HG03469 (cell line): ENCODE results near the gene DGKB.
A peak's percentile ranks its signal among the peaks of the same experiment; 100 is the strongest.

Experiments used
- ATAC-seq: cut with Tn5 transposase; IDR thresholded peaks from one replicate; pipeline ENCODE4 v1.9.1; 2021; ENCODE audit warnings: mild to moderate bottlenecking, moderate library complexity, moderate number of reproducible peaks; ENCODE audit not compliant: unreplicated experiment

Gene DGKB

DNA sequence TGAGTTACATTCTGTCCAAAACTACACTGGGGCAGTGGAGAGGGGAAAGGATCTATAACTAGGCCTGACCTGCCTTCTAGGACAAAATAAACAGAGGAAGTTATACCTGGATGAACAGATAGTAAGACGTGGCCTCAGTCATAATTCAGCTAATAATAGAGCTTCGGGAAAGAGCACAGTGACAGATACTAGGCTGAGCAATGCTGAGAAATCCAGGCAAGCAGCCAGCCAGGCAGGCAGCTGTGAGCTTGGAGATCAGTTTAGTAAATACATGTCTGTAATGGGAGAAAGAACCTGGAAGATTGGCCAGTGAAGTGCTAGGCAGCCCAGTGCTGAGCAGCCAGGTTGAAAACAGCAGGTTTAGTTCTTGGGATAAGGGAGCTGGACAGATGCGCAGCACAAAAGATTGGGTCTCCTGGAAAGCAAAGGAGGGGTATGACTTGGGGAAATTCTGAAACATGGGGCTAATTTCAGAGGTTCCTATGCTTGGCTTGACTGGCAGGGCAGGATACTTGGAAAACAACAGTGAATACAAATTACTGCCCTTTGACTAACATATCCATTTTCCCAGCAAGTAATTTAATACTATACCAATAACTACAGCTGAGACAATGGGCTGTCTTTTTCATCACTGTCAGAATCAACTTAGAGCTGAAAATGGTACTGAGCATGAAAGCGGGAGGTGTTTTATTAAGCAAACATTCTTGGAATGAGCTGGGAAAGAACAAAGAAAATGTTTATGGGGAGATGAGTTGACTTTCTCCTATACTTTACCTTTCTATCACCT is 140.8 kb downstream of the DGKB start:
- ATAC-seq, result no peak

DNA sequence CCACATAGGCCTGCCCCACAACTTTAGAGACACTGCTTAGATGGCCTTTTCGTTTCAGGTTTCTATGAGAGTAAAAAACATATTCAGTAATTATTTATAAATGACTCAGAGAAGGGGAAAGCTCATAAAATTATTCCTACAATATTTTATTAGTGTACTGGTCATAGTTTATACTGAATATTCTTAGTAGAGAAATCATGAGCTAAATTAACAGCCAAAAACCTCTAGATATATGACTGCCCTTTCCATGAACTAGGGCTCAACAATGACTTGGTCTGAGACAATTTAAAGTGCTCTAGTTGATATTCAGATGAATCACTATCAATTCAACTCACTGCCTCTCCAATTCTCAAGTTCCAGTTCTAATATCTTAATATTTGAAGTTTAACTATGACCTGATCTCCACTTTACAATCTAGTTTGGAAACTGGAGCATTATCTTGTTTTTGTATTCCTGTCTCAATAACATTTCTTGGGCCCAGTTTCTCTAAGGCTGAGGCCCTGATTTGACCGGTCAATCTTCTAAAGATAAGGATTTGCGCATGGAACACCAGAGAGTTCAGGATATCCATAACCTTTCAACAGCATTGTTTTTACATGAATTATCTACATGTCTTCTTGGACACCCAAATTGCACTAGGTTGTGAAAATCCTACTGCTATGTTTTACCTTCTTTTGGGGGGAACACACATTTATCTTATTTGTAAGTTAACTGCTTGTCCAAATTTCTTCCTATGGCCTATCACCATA is 141.6 kb downstream of the DGKB start:
- ATAC-seq, result no peak

DNA sequence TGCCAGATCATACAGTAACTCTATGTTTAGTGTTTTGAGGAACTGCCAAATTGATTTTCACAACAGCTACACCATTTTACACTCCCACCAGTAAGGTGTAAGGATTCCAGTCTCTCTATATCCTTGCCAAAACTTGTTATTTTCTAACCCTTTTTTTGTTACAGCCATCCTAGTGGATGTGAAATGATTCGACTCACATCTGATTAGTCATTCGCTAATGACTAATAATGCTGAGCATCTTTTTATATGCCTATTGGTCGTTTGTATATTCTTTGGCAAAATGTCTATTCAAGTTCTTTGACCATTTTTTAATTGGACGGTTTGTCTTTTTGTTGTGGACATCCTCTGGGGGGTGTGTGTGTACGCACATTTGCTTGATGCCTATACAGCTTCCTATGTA is 142.8 kb downstream of the DGKB start:
- no peak for ATAC-seq

DNA sequence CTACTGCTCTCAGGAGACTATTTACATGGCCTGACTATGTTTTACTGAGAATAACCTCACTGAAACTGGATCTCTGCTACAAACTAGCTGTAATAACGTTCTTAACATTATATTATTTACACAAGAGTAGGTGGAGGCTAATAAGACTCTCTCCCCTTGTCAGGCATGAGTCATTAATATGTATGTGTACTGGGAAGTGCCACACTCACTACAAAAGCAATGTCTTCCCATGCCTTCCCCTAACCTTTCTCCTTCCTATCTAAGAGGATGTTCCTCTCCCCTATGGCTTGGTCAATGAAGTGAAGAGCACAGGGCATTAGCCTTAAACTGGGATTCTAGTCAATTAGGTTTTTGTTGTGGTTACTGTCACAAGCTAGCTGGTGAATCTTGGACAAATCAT is 147.9 kb downstream of the DGKB start:
- no peak for ATAC-seq

DNA sequence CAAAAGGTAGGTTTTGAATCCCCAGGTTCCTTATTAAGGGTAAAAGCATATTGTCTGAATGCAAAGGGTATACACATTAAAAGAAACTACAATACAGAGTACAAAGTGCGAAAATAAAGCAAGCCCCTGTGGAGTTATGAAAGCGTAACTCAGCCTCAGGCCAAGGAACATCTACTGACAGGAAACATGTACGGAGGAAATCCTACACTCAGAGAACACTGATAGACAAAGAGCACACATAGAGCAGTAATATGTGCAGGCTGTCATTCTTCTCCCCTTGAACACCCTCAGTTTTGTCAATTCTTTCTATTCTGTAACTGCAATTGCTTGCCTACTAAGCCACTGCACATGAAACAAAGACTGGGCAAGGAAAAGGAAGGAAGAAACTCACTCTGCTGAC is 150.2 kb downstream of the DGKB start:
- ATAC-seq, result no peak

DNA sequence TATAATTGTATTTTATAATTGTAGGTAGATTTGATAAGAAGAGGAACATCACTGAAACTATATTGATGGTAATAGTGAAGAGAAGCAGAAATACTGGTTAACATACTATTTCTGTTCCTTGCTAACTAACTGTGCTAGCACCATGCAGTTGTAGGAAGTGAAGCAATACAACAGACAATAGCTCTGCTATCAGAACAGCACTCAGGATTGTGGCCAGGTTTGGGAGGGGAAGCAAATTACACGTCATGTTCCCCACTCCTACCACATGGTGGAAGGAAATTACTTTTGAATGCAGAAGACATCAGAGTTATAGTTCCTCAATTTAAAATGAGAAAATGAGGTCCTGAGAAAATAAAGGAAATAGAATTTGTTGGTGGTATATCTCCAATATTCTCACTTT is 151.1 kb downstream of the DGKB start:
- no peak for ATAC-seq

DNA sequence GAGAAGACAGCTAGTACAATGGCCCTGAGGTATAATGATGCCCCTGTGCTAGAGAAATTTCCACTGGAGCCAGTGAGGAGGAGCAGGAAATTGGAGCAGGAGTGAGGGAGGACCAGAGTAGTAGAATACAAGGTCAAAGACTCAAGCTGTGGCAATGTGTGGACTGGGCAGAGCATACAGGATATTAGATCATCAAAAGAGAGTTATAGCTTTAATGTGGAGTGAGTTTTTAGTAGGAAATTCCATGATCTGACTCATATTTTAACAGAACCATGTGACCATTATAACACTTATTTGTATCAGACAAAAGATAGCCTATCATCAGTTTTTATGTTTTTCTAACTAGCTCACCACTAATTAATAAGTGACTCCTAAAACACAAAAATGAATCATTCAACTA is 154.1 kb downstream of the DGKB start:
- ATAC-seq, result no peak

DNA sequence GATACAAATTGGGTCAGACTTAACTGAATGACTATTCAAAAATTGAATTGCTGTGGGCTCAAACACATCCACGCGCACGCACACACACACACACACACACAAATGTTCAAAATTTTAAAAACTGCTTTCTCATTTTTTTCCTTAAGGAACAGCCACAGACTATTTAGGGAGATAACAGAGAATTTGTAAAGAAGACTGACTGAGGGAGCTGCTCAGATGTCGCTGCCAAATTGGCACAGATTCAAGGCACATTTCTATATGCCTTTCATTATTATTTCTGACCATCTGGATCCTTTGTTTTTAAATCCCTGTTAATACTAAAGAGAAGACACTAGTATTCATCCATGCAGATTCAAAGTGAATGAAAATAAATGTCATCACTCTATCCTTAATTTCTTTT is 154.8 kb downstream of the DGKB start:
- ATAC-seq, result no peak

DNA sequence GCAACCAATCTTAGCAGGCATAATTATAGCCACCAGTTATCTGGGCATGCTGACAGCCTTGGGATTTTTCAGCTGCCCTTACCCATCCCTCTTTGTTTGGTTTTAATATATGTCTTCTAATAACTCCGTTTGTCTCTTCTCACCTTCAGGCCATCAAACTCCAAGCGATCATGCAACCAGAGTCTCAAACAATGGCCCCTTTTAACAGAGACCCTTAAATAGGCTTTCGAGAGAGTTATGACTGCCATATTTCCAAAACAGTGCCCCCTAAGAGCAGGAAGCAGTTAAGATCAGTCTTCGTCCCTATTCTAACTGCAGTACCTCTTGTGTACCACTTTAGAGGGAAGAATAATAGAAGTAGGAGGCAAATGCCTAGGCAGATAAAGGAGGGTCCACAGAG is 157.5 kb downstream of the DGKB start:
- ATAC-seq, result no peak

DNA sequence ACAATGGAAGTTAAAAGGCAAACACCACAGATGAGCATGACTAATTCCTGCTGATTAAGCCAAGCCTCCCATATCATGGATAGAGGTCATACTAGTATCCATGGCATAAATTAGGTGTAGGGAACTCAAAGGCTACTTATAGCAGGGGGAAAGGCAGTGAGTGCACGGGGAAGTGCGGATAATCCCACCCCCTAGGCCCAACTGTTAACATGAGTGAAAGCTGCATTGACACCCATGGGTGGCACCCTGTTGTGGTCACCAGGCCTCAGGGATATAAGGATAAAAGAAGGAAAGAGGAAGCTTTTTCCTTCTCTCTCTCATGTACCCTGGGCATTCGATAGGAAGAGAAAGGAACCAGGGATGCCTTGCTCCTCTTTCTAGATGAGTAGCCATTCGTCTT is 161.9 kb downstream of the DGKB start:
- no peak for ATAC-seq

DNA sequence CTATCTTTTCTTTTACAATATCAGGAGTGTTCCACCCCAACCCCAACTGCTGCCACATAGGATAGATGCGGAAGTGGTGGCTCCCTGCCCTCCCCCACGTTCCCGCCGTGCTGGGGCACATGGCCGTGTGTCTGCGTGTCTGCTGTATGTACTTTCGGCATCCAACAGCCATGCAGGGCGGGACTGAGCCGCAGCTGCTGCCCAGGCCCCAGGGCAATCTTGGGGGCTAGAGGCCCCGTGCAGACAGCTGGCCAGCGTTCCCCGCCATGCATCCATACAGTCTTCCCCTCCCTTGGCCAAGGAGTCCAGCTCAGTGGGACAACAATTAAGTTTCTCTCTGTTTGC is 162.7 kb downstream of the DGKB start:
- ATAC-seq, result no peak

DNA sequence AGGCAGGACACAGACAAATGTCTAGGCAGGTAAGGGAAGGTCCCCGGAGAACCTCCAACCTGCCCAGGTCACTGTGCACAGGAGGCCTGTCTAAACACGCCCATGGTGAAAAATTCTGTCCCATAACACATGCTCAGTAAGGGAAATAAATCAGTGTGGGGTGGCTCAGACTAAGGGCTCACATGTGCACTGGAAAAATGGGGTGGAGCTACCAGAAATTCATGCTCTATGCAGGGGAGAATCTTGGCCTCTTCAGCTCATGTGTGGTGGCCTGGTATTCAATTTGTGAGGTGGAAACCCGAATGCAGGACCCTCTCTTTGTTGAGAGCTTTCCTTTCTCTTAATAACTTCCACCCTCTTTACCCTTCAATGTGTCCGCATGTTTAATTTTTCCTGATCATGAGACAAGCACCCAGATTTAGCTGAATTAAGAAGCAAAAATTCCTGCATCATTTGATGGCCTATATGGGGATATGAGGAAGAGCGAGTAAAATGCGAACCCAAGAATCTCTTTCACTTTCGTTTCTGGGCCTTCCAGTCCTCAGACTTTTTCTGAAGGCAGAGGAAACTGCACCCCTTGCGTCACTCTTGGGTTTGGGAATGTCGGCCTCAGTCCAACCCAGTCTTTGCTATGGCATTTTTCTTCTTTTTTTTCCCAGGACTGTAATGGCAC is 163.2 kb downstream of the DGKB start:
- no peak for ATAC-seq

DNA sequence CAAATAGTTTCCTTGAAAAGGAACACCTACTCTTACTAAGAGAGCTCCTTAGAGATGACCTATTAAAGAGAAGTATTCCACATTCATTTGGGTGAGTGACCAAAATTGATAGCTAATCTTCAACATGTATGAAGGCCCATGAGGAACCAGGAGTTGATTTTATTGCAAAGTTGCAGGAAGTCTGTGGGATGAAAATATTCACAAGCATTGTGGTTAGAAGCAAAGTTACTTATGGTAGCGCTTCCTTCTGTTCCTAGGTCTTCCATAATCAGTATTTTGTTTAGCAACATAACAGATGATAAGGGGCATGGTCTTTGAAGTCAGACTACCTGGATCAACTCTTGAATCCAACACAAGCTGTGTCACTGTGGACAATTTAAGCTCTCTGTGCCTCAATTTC is 164.5 kb downstream of the DGKB start:
- ATAC-seq, result no peak

DNA sequence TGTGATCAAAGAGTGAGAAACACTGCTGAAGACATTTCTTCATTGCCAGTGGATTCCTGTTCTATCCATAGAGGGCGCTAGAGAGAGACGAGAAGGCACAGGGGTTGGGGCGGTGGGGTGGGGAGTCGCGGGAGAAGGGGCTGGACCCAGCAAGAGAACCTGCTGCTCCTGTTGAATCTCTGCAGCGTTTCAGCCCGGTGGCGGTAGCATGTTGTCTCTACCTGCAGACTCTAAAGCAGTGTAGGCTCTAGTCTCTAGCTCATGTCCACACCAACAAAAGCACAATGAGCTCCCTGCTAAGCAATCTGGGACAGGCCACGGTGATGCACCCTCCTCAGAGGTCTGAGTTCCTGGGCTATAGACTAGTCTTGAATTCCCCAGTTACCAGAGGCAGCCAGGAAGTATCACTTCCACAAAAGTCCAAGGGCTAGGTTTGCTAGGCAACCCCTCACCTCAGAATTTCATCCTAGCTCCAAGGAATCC is 167.7 kb downstream of the DGKB start:
- no peak for ATAC-seq

DNA sequence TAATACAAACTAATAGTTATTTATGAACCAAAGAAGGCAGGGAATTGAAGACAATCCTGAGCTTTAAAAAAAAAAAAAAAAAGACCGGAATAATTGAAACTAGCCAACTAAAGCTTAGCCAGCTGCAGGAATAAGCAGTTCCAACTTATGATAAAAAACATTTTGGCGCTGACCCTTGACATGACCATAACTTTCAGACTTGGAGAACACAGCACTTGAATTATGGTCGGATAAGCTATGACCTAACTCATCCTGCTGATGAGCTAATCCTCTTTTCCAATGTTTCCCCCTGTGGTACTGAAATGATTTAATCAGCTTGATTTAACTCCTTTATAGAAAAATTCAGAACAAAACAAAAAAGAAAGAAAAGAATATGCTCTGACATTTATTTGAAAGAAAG is 181.8 kb downstream of the DGKB start:
- no peak for ATAC-seq

DNA sequence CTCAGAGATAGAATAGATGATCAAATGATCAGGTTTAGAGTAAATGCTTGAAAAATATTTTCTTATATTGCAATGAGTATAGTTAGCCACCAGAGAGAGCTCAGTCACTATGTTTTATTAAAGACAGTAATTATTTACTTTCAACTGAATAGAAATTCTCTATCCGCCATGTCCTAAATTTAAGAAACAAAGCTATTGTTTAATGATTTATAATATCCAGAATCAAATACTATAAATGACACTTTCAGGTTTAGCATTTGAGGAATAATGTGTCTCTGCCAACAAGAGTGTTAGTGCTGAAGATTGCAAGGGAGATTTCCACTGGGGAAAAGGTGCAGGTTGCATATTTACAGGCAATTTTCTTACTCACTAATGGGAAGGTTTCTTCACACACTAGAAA is 184.7 kb downstream of the DGKB start:
- ATAC-seq, result no peak

DNA sequence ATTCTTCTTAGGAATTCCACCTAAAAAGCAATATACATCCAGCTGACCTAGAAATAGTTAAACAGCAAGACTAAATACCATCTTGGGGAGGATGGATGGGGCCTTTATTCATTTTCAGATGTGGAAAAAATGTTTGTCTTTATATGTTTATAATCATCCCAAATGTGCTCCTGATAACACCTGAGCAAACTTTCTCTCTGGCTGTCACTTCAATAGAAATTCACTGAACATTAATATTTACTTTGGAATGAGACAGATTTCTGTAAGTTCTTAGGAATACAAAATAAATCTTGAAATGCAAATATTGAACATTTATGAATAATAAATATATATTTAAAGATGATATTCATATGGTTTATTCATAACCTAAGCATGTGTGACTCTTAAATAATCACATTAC is 185.4 kb downstream of the DGKB start:
- ATAC-seq, result no peak

DNA sequence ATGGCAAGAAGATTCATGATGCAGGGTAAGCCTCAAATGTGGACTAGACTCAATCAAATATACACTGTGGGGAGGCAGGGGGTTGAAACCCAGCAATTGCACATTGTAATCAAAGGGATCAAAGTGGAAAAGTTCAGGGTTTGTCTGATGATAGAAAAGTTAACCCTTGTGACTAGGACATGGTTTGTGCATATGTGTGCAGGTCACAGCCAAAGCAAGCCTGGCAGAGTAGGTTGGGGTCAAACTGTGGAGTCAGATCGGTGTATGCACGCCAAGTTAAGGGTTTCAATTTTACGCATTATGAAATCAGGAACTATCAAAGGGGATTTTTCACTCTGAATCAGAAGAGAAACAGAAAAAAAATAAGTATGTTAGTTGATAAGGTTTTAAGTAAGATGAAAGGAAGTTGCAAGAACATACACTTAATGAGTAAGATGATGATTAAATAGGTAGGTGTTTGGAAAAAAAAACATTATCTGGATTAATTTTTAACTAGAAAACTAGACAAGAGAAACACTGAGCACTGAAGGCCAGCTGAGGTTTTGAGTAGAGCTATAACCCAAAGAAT is 188.3 kb downstream of the DGKB start:
- ATAC-seq, result peak; percentile 96

DNA sequence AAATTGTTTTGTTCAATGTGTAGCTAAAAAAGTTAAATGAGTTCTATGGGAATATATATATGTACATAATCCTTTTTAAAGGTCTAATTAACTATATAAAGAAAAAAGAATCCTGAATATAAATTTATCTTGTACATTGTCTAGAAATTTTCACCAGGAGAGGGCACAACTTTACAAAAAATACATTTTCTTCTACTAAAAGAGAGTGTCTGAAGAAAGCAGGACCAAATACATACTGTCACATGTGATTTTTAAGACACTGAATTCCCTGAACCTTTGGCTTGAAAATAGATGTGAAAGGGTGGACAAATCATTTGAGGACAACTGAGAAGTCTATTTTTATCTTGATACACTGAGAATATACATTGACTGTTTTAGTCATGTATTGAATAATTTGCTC is 204.3 kb downstream of the DGKB start:
- no peak for ATAC-seq

DNA sequence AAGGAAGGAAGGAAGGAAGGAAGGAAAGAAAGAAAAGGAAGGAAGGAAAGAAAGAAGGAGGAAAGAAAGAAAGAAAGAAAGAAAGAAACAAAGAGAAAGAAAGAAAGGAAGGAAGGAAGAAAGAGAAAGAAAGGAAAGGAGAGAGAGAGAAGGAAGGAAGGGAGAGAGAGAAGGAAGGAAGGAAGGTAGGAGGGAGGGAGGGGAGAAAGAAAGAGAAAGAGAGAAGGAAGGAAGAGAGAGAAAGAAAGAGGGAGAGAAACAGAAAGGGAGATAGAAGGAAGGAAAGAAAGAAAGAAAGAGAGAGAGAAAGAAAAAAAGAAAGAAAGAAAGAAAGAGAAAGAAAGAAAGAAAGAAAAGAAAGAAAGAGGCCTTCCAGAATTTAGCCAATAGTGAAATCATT is 204.9 kb downstream of the DGKB start:
- ATAC-seq, result no peak

DNA sequence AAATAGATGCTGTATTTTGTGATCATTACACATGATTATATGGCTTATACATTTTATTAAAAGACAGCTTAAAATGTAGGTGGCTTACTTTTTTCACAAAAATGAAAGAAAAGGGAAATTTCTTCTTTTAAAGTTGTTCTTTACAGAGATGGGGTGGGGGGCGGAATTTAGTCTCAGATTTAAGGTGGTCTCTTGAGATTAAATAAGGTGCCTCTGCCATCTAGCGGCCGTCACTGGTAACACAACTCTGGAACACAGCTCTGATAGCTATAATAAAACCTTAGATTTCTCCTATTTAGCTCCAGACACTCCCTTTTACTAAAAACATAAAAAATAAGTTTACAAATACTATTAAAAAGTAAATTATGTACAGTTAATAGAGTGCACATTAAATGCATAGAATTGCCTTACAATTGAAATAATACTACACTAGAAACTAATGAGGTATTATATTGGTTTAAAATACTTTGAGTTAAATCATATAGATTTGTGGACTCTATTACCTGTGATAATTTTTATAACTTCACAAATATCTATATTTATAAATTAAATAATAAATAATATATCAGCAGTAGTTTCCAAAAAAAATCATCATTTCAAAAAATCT is 210.9 kb downstream of the DGKB start:
- ATAC-seq, result no peak
